Trophoblast cell (in vitro differentiated cells and primary cell): ENCODE results near the gene SLC27A1.
A peak's percentile ranks its signal among the peaks of the same experiment; 100 is the strongest.

Source experiments
- DNase-seq, 2 donors: peaks; one replicate each; pipeline ENCODE4 v3.0.0-alpha.2; 2016
- H2AFZ ChIP-seq: 2 replicates; pipeline ENCODE4 v1.6.1; 2013; ENCODE audit warnings: low read length, moderate library complexity, mild to moderate bottlenecking; ENCODE audit not compliant: insufficient read depth, poor library complexity
- H2AK5ac ChIP-seq: 2 replicates; pipeline ENCODE4 v1.6.1; 2013; ENCODE audit warnings: mild to moderate bottlenecking, low read length
- H2BK120ac ChIP-seq: 2 replicates; pipeline ENCODE4 v1.6.1; 2013; ENCODE audit warnings: low read length, mild to moderate bottlenecking, moderate library complexity; ENCODE audit not compliant: insufficient read depth, poor library complexity
- H2BK12ac ChIP-seq: 2 replicates; pipeline ENCODE4 v1.6.1; 2013; ENCODE audit warnings: mild to moderate bottlenecking, low read length, moderate library complexity
- H2BK5ac ChIP-seq: 2 replicates; pipeline ENCODE4 v1.6.1; 2013; ENCODE audit warnings: low read length, low read depth, moderate library complexity, mild to moderate bottlenecking; ENCODE audit not compliant: poor library complexity
- H3K14ac ChIP-seq: 2 replicates; pipeline ENCODE4 v1.6.1; 2013; ENCODE audit warnings: mild to moderate bottlenecking, low read length
- H3K18ac ChIP-seq: 2 replicates; pipeline ENCODE4 v1.6.1; 2013; ENCODE audit warnings: mild to moderate bottlenecking, low read length
- H3K23ac ChIP-seq: 2 replicates; pipeline ENCODE4 v1.6.1; 2013; ENCODE audit warnings: low read length
- H3K27ac ChIP-seq: 2 replicates; pipeline ENCODE4 v1.5.1; 2013; ENCODE audit warnings: low read depth, mild to moderate bottlenecking, inconsistent platforms, low read length, moderate library complexity
- H3K27me3 ChIP-seq: 2 replicates; pipeline ENCODE4 v1.6.1; 2013; ENCODE audit warnings: inconsistent platforms, mild to moderate bottlenecking, low read length, moderate library complexity; ENCODE audit not compliant: insufficient read depth
- H3K36me3 ChIP-seq, 2 experiments: 1 replicate in 1 of 2; 2 replicates in 1 of 2; pipeline ENCODE4 v1.6.1; 2013; ENCODE audit warnings: low read length in 2 of 2, mild to moderate bottlenecking in 2 of 2, moderate library complexity in 1 of 2; ENCODE audit not compliant: insufficient read depth in 2 of 2, control insufficient read depth in 1 of 2
- H3K4ac ChIP-seq: 2 replicates; pipeline ENCODE4 v1.6.1; 2013; ENCODE audit warnings: low read depth, mild to moderate bottlenecking, low read length, moderate library complexity
- H3K4me1 ChIP-seq, 2 experiments: 1 replicate in 1 of 2; 2 replicates in 1 of 2; pipeline ENCODE4 v1.6.1; 2013; ENCODE audit warnings: low read length in 2 of 2, mild to moderate bottlenecking in 2 of 2, moderate library complexity in 1 of 2; ENCODE audit not compliant: insufficient read depth in 2 of 2, control insufficient read depth in 1 of 2
- H3K4me2 ChIP-seq: 2 replicates; pipeline ENCODE4 v1.6.1; 2013; ENCODE audit warnings: inconsistent platforms, mild to moderate bottlenecking, low read length, moderate library complexity
- H3K4me3 ChIP-seq: 2 replicates; pipeline ENCODE4 v1.5.1; 2013; ENCODE audit warnings: mild to moderate bottlenecking, low read depth, low read length, inconsistent platforms
- H3K79me1 ChIP-seq: one replicate; pipeline ENCODE4 v1.6.1; 2013; ENCODE audit warnings: low read length
- H3K79me2 ChIP-seq: 2 replicates; pipeline ENCODE4 v1.6.1; 2013; ENCODE audit warnings: low read length, mild to moderate bottlenecking; ENCODE audit not compliant: control insufficient read depth, insufficient read depth, poor library complexity
- H3K9ac ChIP-seq: 2 replicates; pipeline ENCODE4 v1.6.1; 2013; ENCODE audit warnings: mild to moderate bottlenecking, low read length
- H3K9me3 ChIP-seq: 2 replicates; pipeline ENCODE4 v1.6.1; 2013; ENCODE audit warnings: low read depth, mild to moderate bottlenecking, control low read depth, inconsistent platforms, low read length; ENCODE audit not compliant: insufficient read depth
- H4K12ac ChIP-seq: 2 replicates; pipeline ENCODE4 v1.6.1; 2013; ENCODE audit warnings: low read depth, mild to moderate bottlenecking, low read length, moderate library complexity
- H4K8ac ChIP-seq: 2 replicates; pipeline ENCODE4 v1.6.1; 2013; ENCODE audit warnings: low read depth, mild to moderate bottlenecking, low read length, moderate library complexity
- H4K91ac ChIP-seq: one replicate; pipeline ENCODE4 v1.6.1; 2013; ENCODE audit warnings: low read depth, mild to moderate bottlenecking, low read length, moderate library complexity
- WGBS: extraction: QIAGEN DNeasy Blood & Tissue Kit; methylation state at CpG from one replicate; pipeline ENCODE4 v1.1.7; 2013; ENCODE audit warnings: missing lambda C conversion rate; ENCODE audit not compliant: insufficient read length, insufficient coverage; ENCODE audit errors: extremely low coverage; 5-methylcytosine and 5-hydroxymethylcytosine counted together

The SLC27A1 gene

GRCh38 chr19:17536955-17537354, 66.6 kb downstream of the SLC27A1 start:
- H2BK5ac ChIP-seq: no peak overlapping the region
- WGBS: no CpG with 5 or more reads among the region's 6 CpGs

GRCh38 chr19:17538684-17539237, 68.4 kb downstream of the SLC27A1 start:
- H4K12ac ChIP-seq: no peak overlapping the region
- H3K4ac ChIP-seq: no peak overlapping the region
- no CpG with 5 or more reads among the region's 13 CpGs for WGBS
- H3K4me2 ChIP-seq: peak overlapping the region; percentile 68
- H2BK120ac ChIP-seq: no peak overlapping the region
- no peak overlapping the region for H3K27ac ChIP-seq
- H3K79me1 ChIP-seq: no peaks in the 10 kb centered on the region
- peak in 1 of 2 donors; percentile 5 for DNase-seq
- no peak overlapping the region for H2AK5ac ChIP-seq
- no peak overlapping the region for H3K18ac ChIP-seq
- H2BK5ac ChIP-seq: no peak overlapping the region
- no peak overlapping the region for H3K9ac ChIP-seq
- H4K91ac ChIP-seq: no peak overlapping the region
- H4K8ac ChIP-seq: no peak overlapping the region
- no peak overlapping the region for H3K4me3 ChIP-seq
- H3K27me3 ChIP-seq: peaks cover 6% of the 10 kb centered on the region
- no peak overlapping the region for H3K23ac ChIP-seq
- no peaks in the 10 kb centered on the region for H3K36me3 ChIP-seq
- no peak overlapping the region for H2AFZ ChIP-seq
- H3K14ac ChIP-seq: no peak overlapping the region
- peaks cover 7 to 8% of the 10 kb centered on the region in 2 experiments for H3K4me1 ChIP-seq
- no peaks in the 10 kb centered on the region for H3K79me2 ChIP-seq
- peaks cover 9% of the 10 kb centered on the region for H3K9me3 ChIP-seq
- H2BK12ac ChIP-seq: no peak overlapping the region

More at GRCh38 chr19:17536955-17537354, 66.6 kb downstream of the SLC27A1 start:
- no peaks in the 10 kb centered on the region for H3K36me3 ChIP-seq
- H3K4me3 ChIP-seq: no peak overlapping the region
- H4K91ac ChIP-seq: no peak overlapping the region
- H3K9ac ChIP-seq: no peak overlapping the region
- peaks cover 9% of the 10 kb centered on the region for H3K9me3 ChIP-seq
- H3K27ac ChIP-seq: no peak overlapping the region
- no peak overlapping the region for H3K4ac ChIP-seq
- no peak overlapping the region for H4K8ac ChIP-seq
- no peak overlapping the region for H3K14ac ChIP-seq
- no peak overlapping the region for H2BK12ac ChIP-seq
- H3K23ac ChIP-seq: no peak overlapping the region
- H2AK5ac ChIP-seq: no peak overlapping the region
- no peak for DNase-seq
- no peaks in the 10 kb centered on the region for H3K79me2 ChIP-seq
- H3K79me1 ChIP-seq: no peaks in the 10 kb centered on the region
- no peak overlapping the region for H3K18ac ChIP-seq
- H3K4me2 ChIP-seq: no peak overlapping the region
- peaks cover 6% of the 10 kb centered on the region for H3K27me3 ChIP-seq
- no peak overlapping the region for H2BK120ac ChIP-seq
- H2AFZ ChIP-seq: no peak overlapping the region
- H3K4me1 ChIP-seq: peaks cover 7 to 8% of the 10 kb centered on the region in 2 experiments
- H4K12ac ChIP-seq: no peak overlapping the region

GRCh38 chr19:17539238-17540117, 69.2 kb downstream of the SLC27A1 start:
- H3K9me3 ChIP-seq: peaks cover 10% of the 10 kb centered on the region
- no peaks in the 10 kb centered on the region for H3K36me3 ChIP-seq
- H3K27me3 ChIP-seq: peaks cover 6% of the 10 kb centered on the region
- peak overlapping the region; percentile 35 for H2AFZ ChIP-seq
- no peak overlapping the region for H3K23ac ChIP-seq
- no peak overlapping the region for H3K18ac ChIP-seq
- H4K12ac ChIP-seq: no peak overlapping the region
- H4K91ac ChIP-seq: no peak overlapping the region
- H2BK120ac ChIP-seq: no peak overlapping the region
- peak overlapping the region; percentile 47 for H3K4me3 ChIP-seq
- no CpG with 5 or more reads among the region's 82 CpGs for WGBS
- no peak overlapping the region for H3K27ac ChIP-seq
- H2BK5ac ChIP-seq: no peak overlapping the region
- H3K14ac ChIP-seq: no peak overlapping the region
- H3K79me2 ChIP-seq: no peaks in the 10 kb centered on the region
- H3K9ac ChIP-seq: no peak overlapping the region
- no peak overlapping the region for H2BK12ac ChIP-seq
- H3K4ac ChIP-seq: no peak overlapping the region
- no peak overlapping the region for H2AK5ac ChIP-seq
- peaks cover 7 to 8% of the 10 kb centered on the region in 2 experiments for H3K4me1 ChIP-seq
- H3K4me2 ChIP-seq: peak overlapping the region; percentile 68
- H4K8ac ChIP-seq: no peak overlapping the region
- no peaks in the 10 kb centered on the region for H3K79me1 ChIP-seq
- DNase-seq: peak; percentile 94 to 95

- no CpG with 5 or more reads among the region's 30 CpGs for WGBS
- Histone ChIP-seq H3K9ac (no peak overlapping the region), H3K27me3 (peaks cover 6% of the 10 kb centered on the region), H3K79me2 (no peaks in the 10 kb centered on the region), H3K4me1 (peaks cover 7 to 8% of the 10 kb centered on the region in 2 experiments), H3K4me2 (no peak overlapping the region), H4K12ac (no peak overlapping the region), H2AFZ (no peak overlapping the region), H4K8ac (no peak overlapping the region), H3K36me3 (no peaks in the 10 kb centered on the region), H3K18ac (no peak overlapping the region), H3K79me1 (no peaks in the 10 kb centered on the region), H4K91ac (no peak overlapping the region), H3K27ac (no peak overlapping the region), H2AK5ac (no peak overlapping the region), H2BK120ac (no peak overlapping the region), H3K4ac (no peak overlapping the region), H3K4me3 (no peak overlapping the region), H2BK5ac (no peak overlapping the region), H3K9me3 (peaks cover 12% of the 10 kb centered on the region), H2BK12ac (no peak overlapping the region), H3K14ac (no peak overlapping the region), H3K23ac (no peak overlapping the region)
- no peak for DNase-seq
These were observed 69.8 kb downstream of the SLC27A1 start for GRCh38 chr19:17540174-17540573.
